IMR-90 (cell line): ENCODE results near the gene OPN1SW. TPM values are rescaled to one million over a fixed set of nuclear protein-coding genes. Genes with fewer than 3 reads are reported as not detected.

Experiments
- ATAC-seq: fragments of 200-7000 bp; cut with Tn5 transposase; 2 replicates; pipeline ENCODE4 v1.9.1; 2020; ENCODE audit warnings: low read depth, mild to moderate bottlenecking, moderate library complexity
- BruUV-seq: library from RNA; stranded (reverse); fragments of 400-500 nt; replicated peaks from 2 replicates; lab custom pipeline; 2021; lab: Mats Ljungman, UMichigan
- CTCF ChIA-PET: fragments of 300-600 bp; formaldehyde crosslinking; extraction: SDS; loops from one replicate; lab custom pipeline; 2021; ENCODE audit warnings: antibody characterized with exemption; lab: Yijun Ruan, JAX
- POLR2A ChIA-PET: fragments of 300-600 bp; sonication (Branson Sonifier 250); formaldehyde crosslinking; loops from one replicate; lab custom pipeline; 2022; ENCODE audit warnings: antibody characterized with exemption; ENCODE audit not compliant: unreplicated experiment; lab: Charles Lee
- DNase-seq: peaks from one replicate; pipeline ENCODE4 v3.0.0; 2013
- H2AFZ ChIP-seq: replicated peaks from 2 replicates; pipeline ENCODE3; 2013; ENCODE audit warnings: low read length, mild to moderate bottlenecking; ENCODE audit not compliant: poor library complexity
- H2AK5ac ChIP-seq: 2 replicates; pipeline ENCODE4 v1.6.1; 2013; ENCODE audit warnings: low read depth, low read length, inconsistent platforms
- H2AK9ac ChIP-seq: replicated peaks from 2 replicates; pipeline ENCODE3; 2013; ENCODE audit warnings: mild to moderate bottlenecking, low read depth, low read length, moderate library complexity; ENCODE audit not compliant: poor library complexity
- H2BK120ac ChIP-seq: 2 replicates; pipeline ENCODE4 v1.6.1; 2013; ENCODE audit warnings: low read depth, low read length, inconsistent platforms
- H2BK15ac ChIP-seq: 3 replicates; pipeline ENCODE4 v1.6.1; 2013; ENCODE audit warnings: low read depth, low read length, inconsistent platforms
- H2BK20ac ChIP-seq: 2 replicates; pipeline ENCODE4 v1.6.1; 2013; ENCODE audit warnings: low read depth, mild to moderate bottlenecking, inconsistent platforms, low read length, moderate library complexity
- H2BK5ac ChIP-seq: 2 replicates; pipeline ENCODE4 v1.6.1; 2013; ENCODE audit warnings: mild to moderate bottlenecking, low read depth, low read length, inconsistent platforms; ENCODE audit not compliant: poor library complexity, severe bottlenecking
- H3K14ac ChIP-seq: replicated peaks from 2 replicates; pipeline ENCODE4 v1.6.1; 2013; ENCODE audit warnings: low read depth, low read length, inconsistent platforms
- H3K18ac ChIP-seq: 2 replicates; pipeline ENCODE4 v1.6.1; 2013; ENCODE audit warnings: low read depth, low read length, control low read depth
- H3K23ac ChIP-seq: 2 replicates; pipeline ENCODE4 v1.6.1; 2013; ENCODE audit warnings: low read depth, low read length, inconsistent platforms
- H3K27ac ChIP-seq: 2 replicates; pipeline ENCODE4 v1.5.1; 2013; ENCODE audit warnings: mild to moderate bottlenecking, control low read depth, low read length; ENCODE audit not compliant: insufficient read depth
- H3K27me3 ChIP-seq: 2 replicates; pipeline ENCODE4 v1.6.1; 2013; ENCODE audit warnings: low read length; ENCODE audit not compliant: control insufficient read depth, insufficient read depth
- H3K36me3 ChIP-seq: 2 replicates; pipeline ENCODE4 v1.6.1; 2013; ENCODE audit warnings: low read length, mixed read lengths; ENCODE audit not compliant: control insufficient read depth, insufficient read depth
- H3K4ac ChIP-seq: 2 replicates; pipeline ENCODE4 v1.6.1; 2013; ENCODE audit warnings: low read depth, low read length, inconsistent platforms
- H3K4me1 ChIP-seq: 2 replicates; pipeline ENCODE4 v1.6.1; 2013; ENCODE audit warnings: low read length, mixed read lengths; ENCODE audit not compliant: control insufficient read depth, insufficient read depth
- H3K4me2 ChIP-seq: 2 replicates; pipeline ENCODE4 v1.6.1; 2013; ENCODE audit warnings: low read depth, mild to moderate bottlenecking, control low read depth, low read length, moderate library complexity
- H3K4me3 ChIP-seq: 2 replicates; pipeline ENCODE4 v1.5.1; 2013; ENCODE audit warnings: low read depth, mild to moderate bottlenecking, control low read depth, low read length, moderate library complexity; ENCODE audit not compliant: insufficient read depth
- H3K56ac ChIP-seq: 2 replicates; pipeline ENCODE4 v1.6.1; 2013; ENCODE audit warnings: low read length, inconsistent platforms; ENCODE audit not compliant: insufficient read depth; ENCODE audit errors: extremely low read depth
- H3K79me1 ChIP-seq, 2 experiments: 2 replicates each; pipeline ENCODE4 v1.6.1; 2013; ENCODE audit warnings: low read length in 2 of 2, inconsistent platforms in 1 of 2, low read depth in 1 of 2
- H3K9ac ChIP-seq: 2 replicates; pipeline ENCODE4 v1.6.1; 2013; ENCODE audit warnings: low read depth, low read length, control low read depth
- H3K9me1 ChIP-seq: 2 replicates; pipeline ENCODE4 v1.6.1; 2013; ENCODE audit warnings: low read length, inconsistent platforms; ENCODE audit not compliant: insufficient read depth
- H3K9me3 ChIP-seq: 2 replicates; pipeline ENCODE4 v1.6.1; 2013; ENCODE audit warnings: low read length; ENCODE audit not compliant: control insufficient read depth, insufficient read depth
- H4K20me1 ChIP-seq: 2 replicates; pipeline ENCODE4 v1.6.1; 2013; ENCODE audit warnings: low read length, inconsistent platforms; ENCODE audit not compliant: insufficient read depth
- H4K5ac ChIP-seq: 2 replicates; pipeline ENCODE4 v1.6.1; 2013; ENCODE audit warnings: mild to moderate bottlenecking, low read depth, low read length, control low read depth
- H4K8ac ChIP-seq, 2 experiments: 2 replicates each; pipeline ENCODE4 v1.6.1; 2013; ENCODE audit warnings: low read depth in 2 of 2, low read length in 2 of 2, control low read depth in 1 of 2, inconsistent platforms in 1 of 2
- H4K91ac ChIP-seq: 2 replicates; pipeline ENCODE4 v1.6.1; 2013; ENCODE audit warnings: low read depth, low read length, inconsistent platforms; ENCODE audit not compliant: insufficient read depth
- BHLHE40 ChIP-seq: fragments of 150-350 bp; IDR thresholded peaks from 2 replicates; pipeline ENCODE4 v1.6.1; 2016; ENCODE audit warnings: mild to moderate bottlenecking, low read depth, low read length
- CEBPB ChIP-seq: IDR thresholded peaks from 2 replicates; pipeline ENCODE4 v1.6.1; 2012; ENCODE audit warnings: low read depth, low read length, improper control_type of control experiment
- FOS ChIP-seq: fragments of 150-350 bp; IDR thresholded peaks from 2 replicates; pipeline ENCODE4 v1.6.1; 2016; ENCODE audit warnings: low read depth, low read length
- MAFK ChIP-seq: IDR thresholded peaks from 2 replicates; pipeline ENCODE4 v1.6.1; 2012; ENCODE audit warnings: low read depth, low read length, improper control_type of control experiment
- MAZ ChIP-seq: IDR thresholded peaks from 2 replicates; pipeline ENCODE4 v1.6.1; 2012; ENCODE audit warnings: low read depth, mild to moderate bottlenecking, low read length, improper control_type of control experiment, moderate library complexity, borderline replicate concordance
- POLR2A ChIP-seq: IDR thresholded peaks from 2 replicates; pipeline ENCODE4 v1.6.1; 2012; ENCODE audit warnings: mild to moderate bottlenecking, low read depth, low read length
- RFX5 ChIP-seq: IDR thresholded peaks from 2 replicates; pipeline ENCODE4 v1.8.0; 2012; ENCODE audit warnings: low read depth, mild to moderate bottlenecking, low read length, moderate library complexity
- SMC3 ChIP-seq: fragments of 150-350 bp; IDR thresholded peaks from 2 replicates; pipeline ENCODE4 v1.6.1; 2016; ENCODE audit warnings: low read depth, mild to moderate bottlenecking, antibody characterized with exemption, low read length, moderate library complexity
- WGBS, 2 experiments: methylation state at CpG; one replicate each; pipeline versions ENCODE4 v1.1.5 to v1.1.7; 2013; ENCODE audit warnings: missing lambda C conversion rate in 2 of 2; ENCODE audit not compliant: insufficient read length in 1 of 2; ENCODE audit errors: extremely low coverage in 2 of 2; 5-methylcytosine and 5-hydroxymethylcytosine counted together
- dilution Hi-C: fragments of 300-500 bp; cut with HindIII; formaldehyde crosslinking; loops from one replicate; pipeline ENCODE4 v1.14.3; 2018; ENCODE audit warnings: low sequenced_read_pairs; ENCODE audit not compliant: unreplicated experiment
- in situ Hi-C: fragments of 300-500 bp; cut with MboI; formaldehyde crosslinking; loops from 3 replicates; pipeline ENCODE4 v1.14.3; 2019; ENCODE audit warnings: low sequenced_read_pairs, inconsistent platforms, mixed read lengths
- intact Hi-C: fragments of 100-400 bp; cut with micrococcal nuclease; formaldehyde crosslinking; loops from 2 replicates; pipeline ENCODE4 v1.10.0; 2022
- polyA plus RNA-seq, 3 experiments: library from polyadenylated mRNA; depleted of rRNA; stranded (reverse); fragments of >200 nt; gene quantifications; 2 replicates each; pipeline ENCODE4 v1.2.3, GENCODE V29; 2012; ENCODE audit warnings: low replicate concordance in 1 of 3
- total RNA-seq: library from RNA; depleted of rRNA; stranded (reverse); fragments of >200 nt; gene quantifications from 2 replicates; pipeline ENCODE4 v1.2.3, GENCODE V29; 2012
- TF ChIP-seq, protein P1 (sequence below): conservative IDR thresholded peaks from 2 replicates; pipeline ENCODE4 v1.5.1; 2012; ENCODE audit warnings: mild to moderate bottlenecking, low read depth, low read length, improper control_type of control experiment

OPN1SW gene
- total and polyA plus RNA-seq, 2 of the 4 experiments (the other 2 are of a cell fraction) = not detected

DNA sequence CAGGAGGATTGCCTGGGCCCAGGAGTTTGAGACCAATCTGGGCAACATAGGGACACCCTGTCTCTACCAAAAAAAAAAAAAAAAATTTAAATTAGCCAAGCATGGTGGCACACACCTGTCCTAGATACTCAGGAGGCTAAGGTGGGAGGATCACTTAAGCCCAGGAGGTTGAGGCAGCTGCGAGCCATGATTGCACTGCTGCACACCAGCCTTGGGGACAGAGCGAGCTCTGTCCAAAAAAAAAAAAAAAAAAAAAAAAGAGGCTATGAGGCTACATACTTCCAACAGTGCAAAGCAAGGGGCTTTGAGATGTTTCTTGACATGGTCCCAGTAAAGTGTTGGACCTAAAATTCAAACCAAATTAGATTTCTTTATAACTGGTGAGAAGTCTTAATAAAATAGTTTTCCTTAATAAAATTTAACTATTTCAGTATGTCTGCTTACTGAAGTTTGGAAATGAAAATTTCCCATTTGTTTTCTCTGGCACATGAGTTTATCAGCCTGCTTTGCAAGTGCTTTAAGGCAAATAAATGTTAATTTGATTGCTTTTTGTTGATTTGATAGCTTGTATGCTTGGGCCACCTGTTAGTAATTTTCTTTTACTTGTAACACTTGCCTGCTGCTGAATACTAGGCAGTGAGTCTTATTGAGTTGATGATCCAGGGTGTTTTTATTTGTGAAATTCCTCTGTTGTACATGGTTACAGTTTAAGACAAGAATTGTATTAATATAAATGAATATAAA is 20.3 kb downstream of the OPN1SW start:
- H4K91ac ChIP-seq = no peak overlapping the region
- DNase-seq (no peak), ATAC-seq (no peak)
- H3K4me3 ChIP-seq = no peak overlapping the region
- ChIA-PET CTCF (no interaction called here), POLR2A (interaction anchor here (1.4 kb wide), 1 partner anchor 77 kb away, joined by 3 read pairs; no protein-coding TSS in a partner anchor)
- H3K36me3 ChIP-seq = peaks cover 38% of the 10 kb centered on the region
- H4K5ac ChIP-seq = no peak overlapping the region
- no TSS peak for BruUV-seq
- H3K18ac ChIP-seq = no peak overlapping the region
- peak overlapping the region; percentile 85 for H2BK5ac ChIP-seq
- H2BK20ac ChIP-seq = no peak overlapping the region
- H3K79me1 ChIP-seq = peaks cover 26 to 51% of the 10 kb centered on the region in 2 experiments
- peak overlapping the region; percentile 4; the same call in 1 of the 2 replicates for H3K4me2 ChIP-seq
- peaks cover 9% of the 10 kb centered on the region for H3K9me1 ChIP-seq
- H3K4ac ChIP-seq = no peak overlapping the region
- H3K23ac ChIP-seq = no peak overlapping the region
- H3K56ac ChIP-seq = no peak overlapping the region
- H3K9ac ChIP-seq = no peak overlapping the region
- no peak overlapping the region for H4K8ac ChIP-seq
- WGBS, 2 experiments = no CpG with 5 or more reads among the region's 2 CpGs
- no peak overlapping the region for H2BK120ac ChIP-seq
- no peak overlapping the region for H2AK9ac ChIP-seq
- no peaks in the 10 kb centered on the region for H3K9me3 ChIP-seq
- intact Hi-C loops = no loop called here
- no peak overlapping the region for H3K14ac ChIP-seq
- TF ChIP-seq, protein P1, sequence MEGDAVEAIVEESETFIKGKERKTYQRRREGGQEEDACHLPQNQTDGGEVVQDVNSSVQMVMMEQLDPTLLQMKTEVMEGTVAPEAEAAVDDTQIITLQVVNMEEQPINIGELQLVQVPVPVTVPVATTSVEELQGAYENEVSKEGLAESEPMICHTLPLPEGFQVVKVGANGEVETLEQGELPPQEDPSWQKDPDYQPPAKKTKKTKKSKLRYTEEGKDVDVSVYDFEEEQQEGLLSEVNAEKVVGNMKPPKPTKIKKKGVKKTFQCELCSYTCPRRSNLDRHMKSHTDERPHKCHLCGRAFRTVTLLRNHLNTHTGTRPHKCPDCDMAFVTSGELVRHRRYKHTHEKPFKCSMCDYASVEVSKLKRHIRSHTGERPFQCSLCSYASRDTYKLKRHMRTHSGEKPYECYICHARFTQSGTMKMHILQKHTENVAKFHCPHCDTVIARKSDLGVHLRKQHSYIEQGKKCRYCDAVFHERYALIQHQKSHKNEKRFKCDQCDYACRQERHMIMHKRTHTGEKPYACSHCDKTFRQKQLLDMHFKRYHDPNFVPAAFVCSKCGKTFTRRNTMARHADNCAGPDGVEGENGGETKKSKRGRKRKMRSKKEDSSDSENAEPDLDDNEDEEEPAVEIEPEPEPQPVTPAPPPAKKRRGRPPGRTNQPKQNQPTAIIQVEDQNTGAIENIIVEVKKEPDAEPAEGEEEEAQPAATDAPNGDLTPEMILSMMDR = no peak
- no peak for TF ChIP-seq MAFK
- no peak for TF ChIP-seq CEBPB
- TF ChIP-seq MAZ = no peak
- no peak for TF ChIP-seq SMC3
- TF ChIP-seq BHLHE40 = no peak
- TF ChIP-seq RFX5 = no peak
- TF ChIP-seq FOS = no peak
- no peak for TF ChIP-seq POLR2A
- H2AK5ac ChIP-seq = no peak overlapping the region
- dilution Hi-C loops = no loop called here
- in situ Hi-C loops = no loop called here
- H2BK15ac ChIP-seq = no peak overlapping the region
- peaks cover 80% of the 10 kb centered on the region for H4K20me1 ChIP-seq
- H3K27me3 ChIP-seq = no peaks in the 10 kb centered on the region
- no peak overlapping the region for H3K27ac ChIP-seq
- H2AFZ ChIP-seq = no peak overlapping the region
- H3K4me1 ChIP-seq = peaks cover 11% of the 10 kb centered on the region
